Right atrium auricular region (tissue), 2 donors: Measurements from ENCODE around the gene COPS7A. TPM values are rescaled to one million over a fixed set of nuclear protein-coding genes. Genes with fewer than 3 reads are reported as not detected.

Experiments used
- DNase-seq: peaks from one replicate; pipeline ENCODE4 v3.0.0-alpha.2; 2019; ENCODE audit warnings: low spot score
- H3K27ac ChIP-seq, 2 donors: fragments of 200-600 bp; sonication (generic); 1 replicate in 1 of 2; 2 replicates in 1 of 2; pipeline ENCODE4 v1.5.1; 2016 to 2019
- H3K27me3 ChIP-seq, 2 donors: fragments of 200-600 bp; sonication (generic); one replicate each; pipeline versions ENCODE4 v1.5.1 to v1.6.0; 2017 to 2019
- H3K36me3 ChIP-seq: fragments of 200-600 bp; sonication (generic); one replicate; pipeline ENCODE4 v1.5.1; 2016
- H3K4me1 ChIP-seq, 2 donors: fragments of 200-600 bp; sonication (generic); one replicate each; pipeline versions ENCODE4 v1.5.1 to v1.6.0; 2017 to 2019
- H3K4me3 ChIP-seq, 2 donors: fragments of 200-600 bp; sonication (generic); 1 replicate in 1 of 2; 2 replicates in 1 of 2; pipeline ENCODE4 v1.5.1; 2017 to 2019; ENCODE audit warnings: mild to moderate bottlenecking in 1 of 2, moderate library complexity in 1 of 2
- H3K9me3 ChIP-seq, 2 donors: fragments of 200-600 bp; sonication (generic); one replicate each; pipeline ENCODE4 v1.5.1; 2019
- total RNA-seq, 2 donors: library from RNA; depleted of rRNA; stranded (reverse); fragments of >200 nt; gene quantifications; one replicate each; pipeline ENCODE4 v1.1.0, GENCODE V29; 2016
- TF ChIP-seq, protein P1 (sequence below), 2 donors: fragments of 200-600 bp; sonication (generic); IDR thresholded peaks; one replicate each; pipeline ENCODE4 v1.5.1; 2019; ENCODE audit warnings: antibody characterized with exemption in 2 of 2

COPS7A gene
- total RNA-seq, 2 donors from 2014 or later, result 72.7 to 73.6 TPM

- no peak overlapping the region for H3K27ac ChIP-seq
- no peaks in the 10 kb centered on the region for H3K9me3 ChIP-seq
- peaks cover 0 to 14% of the 10 kb centered on the region in 2 donors for H3K4me1 ChIP-seq
- TF ChIP-seq, protein P1, sequence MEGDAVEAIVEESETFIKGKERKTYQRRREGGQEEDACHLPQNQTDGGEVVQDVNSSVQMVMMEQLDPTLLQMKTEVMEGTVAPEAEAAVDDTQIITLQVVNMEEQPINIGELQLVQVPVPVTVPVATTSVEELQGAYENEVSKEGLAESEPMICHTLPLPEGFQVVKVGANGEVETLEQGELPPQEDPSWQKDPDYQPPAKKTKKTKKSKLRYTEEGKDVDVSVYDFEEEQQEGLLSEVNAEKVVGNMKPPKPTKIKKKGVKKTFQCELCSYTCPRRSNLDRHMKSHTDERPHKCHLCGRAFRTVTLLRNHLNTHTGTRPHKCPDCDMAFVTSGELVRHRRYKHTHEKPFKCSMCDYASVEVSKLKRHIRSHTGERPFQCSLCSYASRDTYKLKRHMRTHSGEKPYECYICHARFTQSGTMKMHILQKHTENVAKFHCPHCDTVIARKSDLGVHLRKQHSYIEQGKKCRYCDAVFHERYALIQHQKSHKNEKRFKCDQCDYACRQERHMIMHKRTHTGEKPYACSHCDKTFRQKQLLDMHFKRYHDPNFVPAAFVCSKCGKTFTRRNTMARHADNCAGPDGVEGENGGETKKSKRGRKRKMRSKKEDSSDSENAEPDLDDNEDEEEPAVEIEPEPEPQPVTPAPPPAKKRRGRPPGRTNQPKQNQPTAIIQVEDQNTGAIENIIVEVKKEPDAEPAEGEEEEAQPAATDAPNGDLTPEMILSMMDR (IDR thresholded peaks at IDR 0.05), result no peak
- no peaks in the 10 kb centered on the region for H3K27me3 ChIP-seq
- DNase-seq, result no peak
- H3K36me3 ChIP-seq, result no peaks in the 10 kb centered on the region
- H3K4me3 ChIP-seq, result no peak overlapping the region
Measured at GRCh38 chr12:6757028-6757690, 33.3 kb downstream of the COPS7A start.

GRCh38 chr12:6758506-6759095 is 34.8 kb downstream of the COPS7A start:
- no peaks in the 10 kb centered on the region for H3K27me3 ChIP-seq
- H3K36me3 ChIP-seq, result no peaks in the 10 kb centered on the region
- no peaks in the 10 kb centered on the region for H3K9me3 ChIP-seq
- no peak for DNase-seq
- no peak overlapping the region for H3K27ac ChIP-seq
- TF ChIP-seq, protein P1 (IDR thresholded peaks at IDR 0.05), result no peak
- H3K4me3 ChIP-seq, result no peak overlapping the region
- H3K4me1 ChIP-seq, result peaks cover 0 to 15% of the 10 kb centered on the region in 2 donors

- Histone ChIP-seq H3K27me3 (no peaks in the 10 kb centered on the region), H3K9me3 (no peaks in the 10 kb centered on the region), H3K4me1 (peaks cover 0 to 17% of the 10 kb centered on the region in 2 donors), H3K4me3 (no peak overlapping the region), H3K36me3 (no peaks in the 10 kb centered on the region), H3K27ac (no peak overlapping the region)
- no peak for DNase-seq
- TF ChIP-seq, protein P1 (IDR thresholded peaks at IDR 0.05), result no peak
Measured at GRCh38 chr12:6759741-6760140, 35.9 kb downstream of the COPS7A start.

GRCh38 chr12:6763380-6763779 is 39.5 kb downstream of the COPS7A start:
- H3K9me3 ChIP-seq, result no peaks in the 10 kb centered on the region
- peak overlapping the region; percentile 80 to 88 for H3K27ac ChIP-seq
- peak overlapping the region in 1 of 2 donors; percentile 27 for H3K4me3 ChIP-seq
- no peaks in the 10 kb centered on the region for H3K27me3 ChIP-seq
- H3K36me3 ChIP-seq, result no peaks in the 10 kb centered on the region
- no peak for DNase-seq
- peaks cover 0 to 35% of the 10 kb centered on the region in 2 donors for H3K4me1 ChIP-seq
- TF ChIP-seq, protein P1 (IDR thresholded peaks at IDR 0.05), result no peak

DNA sequence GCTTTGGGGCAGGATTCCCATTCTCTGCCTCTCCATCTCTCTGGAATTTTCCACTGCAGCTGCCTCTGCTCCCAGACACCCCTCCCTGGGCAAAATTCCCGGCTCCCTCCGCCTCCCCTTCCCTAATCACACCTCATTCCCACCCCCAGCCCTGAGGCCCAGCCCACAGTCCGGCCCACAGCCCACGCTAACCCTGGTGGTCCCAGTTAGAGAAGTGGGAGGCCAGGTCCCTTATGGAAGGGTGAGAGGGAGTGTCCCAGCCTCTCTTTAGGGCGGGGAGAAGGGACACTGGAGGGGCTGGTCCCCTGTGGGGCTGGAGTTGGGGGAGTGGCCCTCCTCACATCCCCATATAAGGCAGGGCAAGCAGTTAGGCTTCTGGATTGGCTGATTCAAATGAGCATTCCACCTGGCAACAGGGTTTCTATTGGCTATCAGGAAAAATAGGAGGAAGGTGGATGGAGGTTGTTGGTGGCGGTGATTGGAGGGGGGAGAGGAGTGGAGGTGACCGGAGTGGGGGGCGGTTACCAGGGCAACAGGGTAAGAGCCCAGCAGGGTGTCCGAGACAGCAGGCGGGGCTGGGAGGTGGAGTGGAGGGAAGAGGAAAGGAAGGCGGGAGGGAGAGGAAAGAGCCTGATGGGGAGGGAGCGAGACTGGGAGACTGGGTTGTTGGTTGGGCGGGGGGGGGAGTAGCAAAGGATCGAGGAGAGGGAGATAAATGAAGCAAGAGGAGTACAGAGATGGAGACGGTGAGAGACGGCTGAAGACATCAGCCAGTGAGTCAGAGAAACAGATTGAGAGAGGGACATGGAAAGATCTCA is 40.4 kb downstream of the COPS7A start:
- Histone ChIP-seq H3K4me3 (peak overlapping the region; percentile 13 to 27), H3K27me3 (no peaks in the 10 kb centered on the region), H3K36me3 (no peaks in the 10 kb centered on the region), H3K27ac (peak overlapping the region; percentile 80 to 88), H3K4me1 (peaks cover 0 to 43% of the 10 kb centered on the region in 2 donors), H3K9me3 (no peaks in the 10 kb centered on the region)
- peak; percentile 95 for DNase-seq
- TF ChIP-seq, protein P1 (IDR thresholded peaks at IDR 0.05), result no peak
